Kidney (tissue), 14 donors: Measurements from ENCODE around the gene FUT3. TPM values are rescaled to one million over a fixed set of nuclear protein-coding genes. Genes with fewer than 3 reads are reported as not detected.

ENCODE experiments used
- DNase-seq, 5 donors: peaks; one replicate each; pipeline ENCODE4 v3.0.0-alpha.2; 2013 to 2020
- FAIRE-seq: peaks from 2 replicates; lab custom pipeline; 2012; peaks lifted over from hg19 to GRCh38; lab: Jason Lieb, UNC
- H3K27ac ChIP-seq, 2 donors: one replicate each; pipeline ENCODE4 v1.7.0; 2013; ENCODE audit warnings: low read depth in 2 of 2, low read length in 2 of 2, inconsistent platforms in 1 of 2
- H3K27me3 ChIP-seq: one replicate; pipeline ENCODE4 v1.7.1; 2013; ENCODE audit warnings: low read length, inconsistent platforms; ENCODE audit not compliant: control insufficient read depth, insufficient read depth
- H3K36me3 ChIP-seq, 3 donors: one replicate each; pipeline versions ENCODE4 v1.7.0 to v1.7.1; 2013; ENCODE audit warnings: low read length in 3 of 3, control low read depth in 1 of 3, inconsistent platforms in 1 of 3; ENCODE audit not compliant: insufficient read depth in 3 of 3, control insufficient read depth in 2 of 3
- H3K4me1 ChIP-seq, 3 donors: one replicate each; pipeline versions ENCODE4 v1.7.0 to v1.7.1; 2013; ENCODE audit warnings: low read length in 3 of 3, inconsistent platforms in 1 of 3, low read depth in 1 of 3; ENCODE audit not compliant: control insufficient read depth in 2 of 3, insufficient read depth in 2 of 3
- H3K4me3 ChIP-seq, 3 donors: one replicate each; pipeline versions ENCODE4 v1.7.0 to v1.8.1; 2013; ENCODE audit warnings: low read length in 3 of 3, control low read depth in 1 of 3, inconsistent platforms in 1 of 3
- H3K9ac ChIP-seq, 3 donors: one replicate each; pipeline versions ENCODE4 v1.7.0 to v1.7.1; 2013; ENCODE audit warnings: low read length in 3 of 3, control low read depth in 1 of 3, inconsistent platforms in 1 of 3
- H3K9me3 ChIP-seq, 3 donors: one replicate each; pipeline versions ENCODE4 v1.7.0 to v1.7.1; 2013; ENCODE audit warnings: low read length in 3 of 3, control low read depth in 1 of 3, inconsistent platforms in 1 of 3; ENCODE audit not compliant: control insufficient read depth in 2 of 3, insufficient read depth in 1 of 3
- CTCF ChIP-seq: IDR thresholded peaks from 3 replicates; pipeline ENCODE4 v1.5.1; 2012; ENCODE audit warnings: mild to moderate bottlenecking, moderate library complexity, borderline replicate concordance; ENCODE audit not compliant: insufficient read depth; ENCODE audit errors: extremely low read depth
- intact Hi-C: fragments of 100-400 bp; cut with DNase I; formaldehyde crosslinking; loops from one replicate; pipeline ENCODE4 v1.11.1; 2022
- polyA plus RNA-seq: library from polyadenylated mRNA; stranded (reverse); fragments of 350-450 nt; fragmentation: Illumina TruSeq; extraction: RNeasy Lipid Tissue Mini Kit (QIAGEN cat#74804); gene quantifications from one replicate; pipeline ENCODE4 v1.2.3, GENCODE V29; 2014; ENCODE audit warnings: low read depth, low replicate concordance; ENCODE audit not compliant: insufficient read depth
- total RNA-seq: library from RNA; stranded (reverse); fragmentation: NEBNext Ultra II Directional; extraction: Animal tissue kit (Norgen Biotek cat#: 25700); gene quantifications from one replicate; pipeline ENCODE4 v1.2.1, GENCODE V29; 2021
- donor health status: control.
- donor health status: control.
- donor health status: control.
- donor health status: control.
- donor health status: control.
- donor health status: DM: yes; HTN: yes; CAD: no.
- donor health status: Normal renal cell carcinoma (clear cell type).

Gene FUT3
- total and polyA plus RNA-seq, 2 donors from 2014 or later, result 3.0 to 6.5 TPM

DNA sequence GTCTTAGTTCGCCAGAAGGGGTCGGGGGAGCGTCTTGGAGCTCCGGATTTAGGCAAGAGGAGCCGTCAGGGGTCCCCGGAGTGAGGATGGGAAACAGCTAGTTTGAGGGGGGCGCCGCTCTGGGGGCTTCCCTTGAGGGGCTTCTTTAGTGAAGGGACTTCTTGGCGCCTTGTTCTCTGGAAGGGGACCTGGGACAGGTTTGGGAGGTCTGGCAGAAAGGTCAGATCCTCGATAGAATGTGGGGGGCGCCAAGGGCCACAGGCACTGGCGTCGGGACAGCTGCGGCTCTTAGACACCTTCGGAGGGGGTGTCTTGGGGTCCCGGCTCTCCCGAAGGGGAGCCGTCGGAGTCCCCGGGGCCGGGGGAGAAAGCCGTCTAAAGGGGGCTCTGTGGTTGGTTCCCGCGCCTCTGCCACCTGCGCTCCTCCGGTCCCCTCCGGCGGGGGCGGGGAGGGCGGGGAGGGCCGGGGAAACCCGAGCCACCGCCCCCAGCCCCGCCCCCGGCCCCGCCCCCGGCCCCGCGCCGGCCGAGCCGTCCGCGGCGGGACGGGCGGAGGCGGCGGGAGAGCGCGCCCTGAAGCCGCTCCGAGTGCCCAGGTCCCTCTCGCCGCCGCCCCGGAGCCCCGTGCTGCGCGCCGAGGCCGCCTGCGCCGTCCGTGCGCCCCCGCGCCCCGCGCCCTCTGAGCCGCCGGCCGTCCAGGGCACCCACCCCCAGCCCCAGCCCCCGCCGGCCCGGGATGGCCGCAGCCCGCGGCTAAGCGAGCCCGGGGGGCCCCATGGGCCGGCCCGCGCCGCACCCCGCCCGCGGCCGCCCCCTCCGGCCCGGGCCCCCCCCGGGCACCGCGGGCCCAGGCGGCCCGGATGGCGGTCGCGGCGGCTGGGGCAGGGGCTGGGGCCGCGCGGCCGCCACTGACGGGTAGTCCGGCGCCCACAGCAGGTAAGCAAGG lies 46.5 kb downstream of the FUT3 start, which contains the start of gene NRTN:
TSS of gene NRTN (plus strand) at position 552 of the 946 bp plus-strand sequence. CDS start 19,099 bp downstream, outside the sequence.
- Histone ChIP-seq H3K9me3 (no peaks in the 10 kb centered on the region), H3K27me3 (no peaks in the 10 kb centered on the region), H3K9ac (no peak within 1 kb of the TSS), H3K4me1 (peaks cover 0 to 10% (median 0%) of the 10 kb centered on the region in 3 donors), H3K36me3 (no peaks in the 10 kb centered on the region), H3K4me3 (peak within 1 kb of the TSS in 1 of 3 donors; percentile 21), H3K27ac (no peak within 1 kb of the TSS)
- FAIRE-seq (no peak), DNase-seq (peak; percentile 28 to 82 (median 54))
- no peak for TF ChIP-seq CTCF
- intact Hi-C loops, result loop anchor here (10.0 kb wide), 1 partner anchor 90 kb away; no protein-coding TSS in a partner anchor

GRCh38 chr19:5803752-5804515 lies 47.3 kb downstream of the FUT3 start:
- intact Hi-C loops, result loop anchor here (10.0 kb wide), 1 partner anchor 91 kb away; no protein-coding TSS in a partner anchor
- Histone ChIP-seq H3K27me3 (no peaks in the 10 kb centered on the region), H3K9ac (no peak overlapping the region), H3K4me3 (no peak overlapping the region), H3K27ac (no peak overlapping the region), H3K36me3 (no peaks in the 10 kb centered on the region), H3K4me1 (peaks cover 0 to 10% (median 0%) of the 10 kb centered on the region in 3 donors), H3K9me3 (no peaks in the 10 kb centered on the region)
- FAIRE-seq (no peak), DNase-seq (peak; percentile 95 to 98 (median 96))
- TF ChIP-seq CTCF, result peak; percentile 95

GRCh38 chr19:5803441-5803751 lies 47.9 kb downstream of the FUT3 start:
- Histone ChIP-seq H3K36me3 (no peaks in the 10 kb centered on the region), H3K9me3 (no peaks in the 10 kb centered on the region), H3K9ac (no peak overlapping the region), H3K4me3 (no peak overlapping the region), H3K27ac (no peak overlapping the region), H3K4me1 (peaks cover 0 to 10% (median 0%) of the 10 kb centered on the region in 3 donors), H3K27me3 (no peaks in the 10 kb centered on the region)
- DNase-seq, result no peak
- FAIRE-seq, result no peak
- TF ChIP-seq CTCF, result no peak
- intact Hi-C loops, result loop anchor here (10.0 kb wide), 1 partner anchor 91 kb away; no protein-coding TSS in a partner anchor
